ENCODE data around the gene GAPDH.

The GAPDH gene

DNA sequence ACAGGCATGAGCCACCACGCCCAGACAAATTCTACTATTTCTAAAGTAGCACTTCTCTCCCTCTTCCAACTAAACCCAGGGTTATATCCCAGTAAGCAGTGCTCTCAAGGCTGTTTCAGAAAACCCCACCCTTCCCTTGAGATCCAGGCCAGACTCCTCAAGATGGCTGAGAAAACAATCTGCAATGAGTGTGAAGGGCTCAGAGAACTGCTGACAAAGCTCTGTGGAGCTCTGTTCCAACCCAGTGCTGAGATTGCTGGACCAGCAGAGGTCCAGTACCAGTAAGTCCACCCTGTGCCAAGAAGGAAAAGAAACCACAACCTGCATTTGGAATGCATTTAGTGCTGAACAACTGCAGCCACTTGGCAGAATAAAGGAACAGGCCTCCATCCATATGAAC, 25.2 kb downstream of the GAPDH start:
- peaks cover 63 to 73% of the 10 kb centered on the region in 2 experiments for H3K36me3 ChIP-seq (ENCODE audit: control insufficient read depth in 2 of 2, insufficient read depth in 1 of 2, low read length in 2 of 2)
- ChIA-PET POLR2A (interaction anchor here (1.3 to 1.7 kb wide), 2 partner anchors 11 to 292 kb away, joined by 3 read pairs; partner anchors contain the start of genes CDCA3 and USP5), CTCF (interaction anchor here (0.5 to 1.9 kb wide), 4 partner anchors 9 to 448 kb away, joined by 3 to 7 read pairs (median 3); partner anchors contain the start of gene NOP2)
- no peaks in the 10 kb centered on the region for H3K9me3 ChIP-seq (ENCODE audit: control insufficient read depth, insufficient read depth, low read depth, low read length)
- no peak overlapping the region for H3K4me3 ChIP-seq (ENCODE audit: low read depth, low read length)
- no peak for TF ChIP-seq ZNF174 (tag by site-specific recombination; IDR thresholded peaks at IDR 0.05)
- TF ChIP-seq ZNF768 (tag by site-specific recombination; IDR thresholded peaks at IDR 0.05) = no peak
- TF ChIP-seq, protein P1, sequence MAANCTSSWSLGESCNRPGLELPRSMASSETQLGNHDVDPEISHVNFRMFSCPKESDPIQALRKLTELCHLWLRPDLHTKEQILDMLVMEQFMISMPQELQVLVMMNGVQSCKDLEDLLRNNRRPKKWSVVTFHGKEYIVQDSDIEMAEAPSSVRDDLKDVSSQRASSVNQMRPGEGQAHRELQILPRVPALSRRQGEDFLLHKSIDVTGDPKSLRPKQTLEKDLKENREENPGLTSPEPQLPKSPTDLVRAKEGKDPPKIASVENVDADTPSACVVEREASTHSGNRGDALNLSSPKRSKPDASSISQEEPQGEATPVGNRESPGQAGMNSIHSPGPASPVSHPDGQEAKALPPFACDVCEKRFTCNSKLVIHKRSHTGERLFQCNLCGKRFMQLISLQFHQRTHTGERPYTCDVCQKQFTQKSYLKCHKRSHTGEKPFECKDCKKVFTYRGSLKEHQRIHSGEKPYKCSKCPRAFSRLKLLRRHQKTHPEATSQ (tag by site-specific recombination; IDR thresholded peaks at IDR 0.05) = no peak
- no peak for TF ChIP-seq ZNF202 (tag by site-specific recombination; IDR thresholded peaks at IDR 0.05; ENCODE audit: borderline replicate concordance)
- no peak for TF ChIP-seq ZNF350 (tag by site-specific recombination; IDR thresholded peaks at IDR 0.05)
- TF ChIP-seq, protein P2, sequence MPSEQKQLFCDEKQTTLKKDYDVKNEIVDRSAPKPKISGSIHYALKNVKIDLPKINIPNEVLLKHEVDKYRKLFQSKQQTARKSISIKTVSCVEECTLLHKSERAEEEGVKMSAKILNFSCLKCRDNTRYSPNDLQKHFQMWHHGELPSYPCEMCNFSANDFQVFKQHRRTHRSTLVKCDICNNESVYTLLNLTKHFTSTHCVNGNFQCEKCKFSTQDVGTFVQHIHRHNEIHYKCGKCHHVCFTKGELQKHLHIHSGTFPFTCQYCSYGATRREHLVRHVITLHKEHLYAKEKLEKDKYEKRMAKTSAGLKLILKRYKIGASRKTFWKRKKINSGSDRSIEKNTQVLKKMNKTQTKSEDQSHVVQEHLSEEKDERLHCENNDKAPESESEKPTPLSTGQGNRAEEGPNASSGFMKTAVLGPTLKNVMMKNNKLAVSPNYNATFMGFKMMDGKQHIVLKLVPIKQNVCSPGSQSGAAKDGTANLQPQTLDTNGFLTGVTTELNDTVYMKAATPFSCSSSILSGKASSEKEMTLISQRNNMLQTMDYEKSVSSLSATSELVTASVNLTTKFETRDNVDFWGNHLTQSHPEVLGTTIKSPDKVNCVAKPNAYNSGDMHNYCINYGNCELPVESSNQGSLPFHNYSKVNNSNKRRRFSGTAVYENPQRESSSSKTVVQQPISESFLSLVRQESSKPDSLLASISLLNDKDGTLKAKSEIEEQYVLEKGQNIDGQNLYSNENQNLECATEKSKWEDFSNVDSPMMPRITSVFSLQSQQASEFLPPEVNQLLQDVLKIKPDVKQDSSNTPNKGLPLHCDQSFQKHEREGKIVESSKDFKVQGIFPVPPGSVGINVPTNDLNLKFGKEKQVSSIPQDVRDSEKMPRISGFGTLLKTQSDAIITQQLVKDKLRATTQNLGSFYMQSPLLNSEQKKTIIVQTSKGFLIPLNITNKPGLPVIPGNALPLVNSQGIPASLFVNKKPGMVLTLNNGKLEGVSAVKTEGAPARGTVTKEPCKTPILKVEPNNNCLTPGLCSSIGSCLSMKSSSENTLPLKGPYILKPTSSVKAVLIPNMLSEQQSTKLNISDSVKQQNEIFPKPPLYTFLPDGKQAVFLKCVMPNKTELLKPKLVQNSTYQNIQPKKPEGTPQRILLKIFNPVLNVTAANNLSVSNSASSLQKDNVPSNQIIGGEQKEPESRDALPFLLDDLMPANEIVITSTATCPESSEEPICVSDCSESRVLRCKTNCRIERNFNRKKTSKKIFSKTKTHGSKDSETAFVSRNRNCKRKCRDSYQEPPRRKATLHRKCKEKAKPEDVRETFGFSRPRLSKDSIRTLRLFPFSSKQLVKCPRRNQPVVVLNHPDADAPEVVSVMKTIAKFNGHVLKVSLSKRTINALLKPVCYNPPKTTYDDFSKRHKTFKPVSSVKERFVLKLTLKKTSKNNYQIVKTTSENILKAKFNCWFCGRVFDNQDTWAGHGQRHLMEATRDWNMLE (tag by site-specific recombination; conservative IDR thresholded peaks at IDR 0.05; ENCODE audit: low read depth) = no peak
- TF ChIP-seq, protein P3, sequence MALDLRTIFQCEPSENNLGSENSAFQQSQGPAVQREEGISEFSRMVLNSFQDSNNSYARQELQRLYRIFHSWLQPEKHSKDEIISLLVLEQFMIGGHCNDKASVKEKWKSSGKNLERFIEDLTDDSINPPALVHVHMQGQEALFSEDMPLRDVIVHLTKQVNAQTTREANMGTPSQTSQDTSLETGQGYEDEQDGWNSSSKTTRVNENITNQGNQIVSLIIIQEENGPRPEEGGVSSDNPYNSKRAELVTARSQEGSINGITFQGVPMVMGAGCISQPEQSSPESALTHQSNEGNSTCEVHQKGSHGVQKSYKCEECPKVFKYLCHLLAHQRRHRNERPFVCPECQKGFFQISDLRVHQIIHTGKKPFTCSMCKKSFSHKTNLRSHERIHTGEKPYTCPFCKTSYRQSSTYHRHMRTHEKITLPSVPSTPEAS (tag by site-specific recombination; IDR thresholded peaks at IDR 0.05) = no peak
- peak overlapping the region; percentile 24; the same call in 1 of the 2 replicates for H3K27ac ChIP-seq (ENCODE audit: extremely low read depth, low read depth, low read length)
- 0 out of 2 replicates have a peak, but pooled peaks cover 2% of the 10 kb centered on the region for H3K4me1 ChIP-seq (ENCODE audit: control insufficient read depth, insufficient read depth, low read length)

DNA sequence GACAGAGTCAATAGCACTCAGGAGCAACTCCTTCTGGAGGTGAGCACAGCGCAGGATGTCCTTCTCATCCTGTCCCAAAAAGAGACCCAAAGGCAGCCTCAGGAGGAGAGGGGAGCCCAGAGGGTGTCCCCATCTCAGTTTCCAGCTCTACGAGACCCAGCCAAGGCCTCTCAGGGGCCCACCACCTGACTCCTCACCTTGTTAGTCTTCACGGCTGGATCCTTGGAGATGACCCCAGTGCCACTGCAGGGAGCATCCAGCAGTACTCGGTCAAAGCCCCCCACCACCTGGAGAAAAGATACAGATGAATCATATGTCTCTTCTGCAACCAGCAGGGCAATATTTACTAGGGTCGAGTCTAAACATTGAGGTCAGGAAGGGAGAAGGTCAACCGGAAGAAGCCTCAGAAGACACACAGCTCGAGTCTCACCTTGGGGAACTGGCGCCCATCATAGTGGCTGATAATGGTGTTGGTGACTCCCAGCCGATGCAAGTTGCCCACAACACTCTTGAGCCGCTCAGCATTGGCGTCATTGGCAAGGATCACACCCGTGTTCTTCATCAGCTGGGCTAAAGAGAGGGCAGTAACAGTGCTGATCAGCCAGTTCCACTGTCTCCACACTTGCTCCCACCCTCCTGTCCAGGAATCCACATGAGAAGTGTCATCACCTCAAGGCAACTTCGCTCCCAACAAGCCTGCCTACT, 26.3 kb downstream of the GAPDH start:
- ChIA-PET POLR2A (no interaction called here), CTCF (interaction anchor here (0.6 to 1.9 kb wide), 4 partner anchors 10 to 490 kb away, joined by 3 to 7 read pairs (median 4); no protein-coding TSS in a partner anchor)
- no peaks in the 10 kb centered on the region for H3K9me3 ChIP-seq (ENCODE audit: control insufficient read depth, insufficient read depth, low read depth, low read length)
- H3K36me3 ChIP-seq (ENCODE audit: control insufficient read depth in 2 of 2, insufficient read depth in 1 of 2, low read length in 2 of 2) = peaks cover 73 to 85% of the 10 kb centered on the region in 2 experiments
- H3K27ac ChIP-seq (ENCODE audit: extremely low read depth, low read depth, low read length) = no peak overlapping the region
- TF ChIP-seq, protein P4, sequence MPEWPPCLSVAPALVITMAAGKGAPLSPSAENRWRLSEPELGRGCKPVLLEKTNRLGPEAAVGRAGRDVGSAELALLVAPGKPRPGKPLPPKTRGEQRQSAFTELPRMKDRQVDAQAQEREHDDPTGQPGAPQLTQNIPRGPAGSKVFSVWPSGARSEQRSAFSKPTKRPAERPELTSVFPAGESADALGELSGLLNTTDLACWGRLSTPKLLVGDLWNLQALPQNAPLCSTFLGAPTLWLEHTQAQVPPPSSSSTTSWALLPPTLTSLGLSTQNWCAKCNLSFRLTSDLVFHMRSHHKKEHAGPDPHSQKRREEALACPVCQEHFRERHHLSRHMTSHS (tag by site-specific recombination; IDR thresholded peaks at IDR 0.05) = no peak
- TF ChIP-seq, protein P5, sequence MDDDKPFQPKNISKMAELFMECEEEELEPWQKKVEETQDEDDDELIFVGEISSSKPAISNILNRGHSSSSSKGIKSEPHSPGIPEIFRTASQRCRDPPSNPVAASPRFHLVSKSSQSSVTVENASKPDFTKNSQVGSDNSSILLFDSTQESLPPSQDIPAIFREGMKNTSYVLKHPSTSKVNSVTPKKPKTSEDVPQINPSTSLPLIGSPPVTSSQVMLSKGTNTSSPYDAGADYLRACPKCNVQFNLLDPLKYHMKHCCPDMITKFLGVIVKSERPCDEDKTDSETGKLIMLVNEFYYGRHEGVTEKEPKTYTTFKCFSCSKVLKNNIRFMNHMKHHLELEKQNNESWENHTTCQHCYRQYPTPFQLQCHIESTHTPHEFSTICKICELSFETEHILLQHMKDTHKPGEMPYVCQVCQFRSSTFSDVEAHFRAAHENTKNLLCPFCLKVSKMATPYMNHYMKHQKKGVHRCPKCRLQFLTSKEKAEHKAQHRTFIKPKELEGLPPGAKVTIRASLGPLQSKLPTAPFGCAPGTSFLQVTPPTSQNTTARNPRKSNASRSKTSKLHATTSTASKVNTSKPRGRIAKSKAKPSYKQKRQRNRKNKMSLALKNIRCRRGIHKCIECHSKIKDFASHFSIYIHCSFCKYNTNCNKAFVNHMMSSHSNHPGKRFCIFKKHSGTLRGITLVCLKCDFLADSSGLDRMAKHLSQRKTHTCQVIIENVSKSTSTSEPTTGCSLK (tag by site-specific recombination; IDR thresholded peaks at IDR 0.05) = no peak
- TF ChIP-seq, protein P1 (tag by site-specific recombination; IDR thresholded peaks at IDR 0.05) = no peak
- TF ChIP-seq ZNF654 (tag by site-specific recombination; IDR thresholded peaks at IDR 0.05; ENCODE audit: low read depth) (no peak), ZNF600 (tag by site-specific recombination; IDR thresholded peaks at IDR 0.05) (no peak), ZNF501 (tag by site-specific recombination; IDR thresholded peaks at IDR 0.05) (no peak), ZNF202 (tag by site-specific recombination; IDR thresholded peaks at IDR 0.05; ENCODE audit: borderline replicate concordance) (no peak)
- no peak overlapping the region for H3K4me3 ChIP-seq (ENCODE audit: low read depth, low read length)
- no peaks in the 10 kb centered on the region for H3K4me1 ChIP-seq (ENCODE audit: control insufficient read depth, insufficient read depth, low read length)
